ENCODE results near the gene EXOC3L4.

- TF ChIP-seq POLR2AphosphoS5 (IDR thresholded peaks at IDR 0.05) = no peak
- TF ChIP-seq CTCF (IDR thresholded peaks at IDR 0.05) = no peak
These were observed 14.3 kb downstream of the EXOC3L4 start for GRCh38 chr14:103108749-103109207.

Measured in prostate gland (tissue), 2 donors.